ENCODE data around the gene KRT79. TPM values are rescaled to one million over a fixed set of nuclear protein-coding genes. Genes with fewer than 3 reads are reported as not detected.
"Not testable (repeated sequence)": the region's sequence is repeated elsewhere in the genome, so short reads cannot be mapped to it uniquely, and the experiment has no call there.

Gene KRT79
- total RNA-seq, 1 donor from 2014 or later: not detected

GRCh38 chr12:52865090-52865944, 31.2 kb upstream of the KRT79 start:
- DNase-seq (ENCODE audit: missing footprints) (no peak), ATAC-seq (no peak)
- intact Hi-C loops (cut with DNase I): loop anchor here (1.0 to 5.0 kb wide), 2 partner anchors 198 to 282 kb away; no protein-coding TSS in a partner anchor

GRCh38 chr12:52862023-52862422, 27.9 kb upstream of the KRT79 start:
- intact Hi-C loops (cut with DNase I): no loop called here
- ATAC-seq (no peak), DNase-seq (ENCODE audit: missing footprints) (no peak)

- intact Hi-C loops (cut with DNase I): no loop called here
Observed at GRCh38 chr12:52861511-52861910, 27.4 kb upstream of the KRT79 start.

GRCh38 chr12:52860102-52860823, 26.2 kb upstream of the KRT79 start:
- ATAC-seq (peak; percentile 86), DNase-seq (ENCODE audit: missing footprints) (no peak)
- intact Hi-C loops (cut with DNase I): no loop called here

More at GRCh38 chr12:52861511-52861910, 27.4 kb upstream of the KRT79 start:
- no peak for ATAC-seq
- DNase-seq (ENCODE audit: missing footprints): no peak

GRCh38 chr12:52857500-52857899, 23.4 kb upstream of the KRT79 start:
- DNase-seq (ENCODE audit: missing footprints) (no peak), ATAC-seq (no peak)
- intact Hi-C loops (cut with DNase I): no loop called here

- intact Hi-C loops (cut with DNase I): no loop called here
- no peak for DNase-seq (ENCODE audit: missing footprints)
Observed at GRCh38 chr12:52856787-52857186, 22.7 kb upstream of the KRT79 start.

GRCh38 chr12:52856077-52856476, 22.0 kb upstream of the KRT79 start:
- DNase-seq (ENCODE audit: missing footprints); ATAC-seq; intact Hi-C loops (cut with DNase I): not testable (repeated sequence)

More at GRCh38 chr12:52856787-52857186, 22.7 kb upstream of the KRT79 start:
- ATAC-seq: no peak

GRCh38 chr12:52851787-52852186, 17.7 kb upstream of the KRT79 start:
- intact Hi-C loops (cut with DNase I): no loop called here
- no peak for ATAC-seq

GRCh38 chr12:52850681-52851080, 16.6 kb upstream of the KRT79 start:
- ATAC-seq (no peak), DNase-seq (ENCODE audit: missing footprints) (no peak)
- intact Hi-C loops (cut with DNase I): no loop called here

More at GRCh38 chr12:52851787-52852186, 17.7 kb upstream of the KRT79 start:
- no peak for DNase-seq (ENCODE audit: missing footprints)

GRCh38 chr12:52849511-52849910, 15.4 kb upstream of the KRT79 start:
- no peak for ATAC-seq
- intact Hi-C loops (cut with DNase I): no loop called here
- DNase-seq (ENCODE audit: missing footprints): no peak

GRCh38 chr12:52848661-52849255, 14.6 kb upstream of the KRT79 start, which contains the start of gene KRT78:
Gene KRT78 (minus strand): TSS chr12:52848994. CDS start chr12:52848930, 64 bp downstream.
- no peak for ATAC-seq
- intact Hi-C loops (cut with DNase I): no loop called here
- DNase-seq (ENCODE audit: missing footprints): no peak

- ATAC-seq (no peak), DNase-seq (ENCODE audit: missing footprints) (no peak)
- intact Hi-C loops (cut with DNase I): no loop called here
Observed at GRCh38 chr12:52847335-52848102, 13.4 kb upstream of the KRT79 start.

GRCh38 chr12:52846356-52846970, 12.4 kb upstream of the KRT79 start:
- DNase-seq (ENCODE audit: missing footprints) (no peak), ATAC-seq (no peak)
- intact Hi-C loops (cut with DNase I): no loop called here

GRCh38 chr12:52845946-52846345, 11.8 kb upstream of the KRT79 start:
- intact Hi-C loops (cut with DNase I): no loop called here
- DNase-seq (ENCODE audit: missing footprints) (no peak), ATAC-seq (no peak)

- ATAC-seq: no peak
- intact Hi-C loops (cut with DNase I): no loop called here
Observed at GRCh38 chr12:52844386-52844785, 10.3 kb upstream of the KRT79 start.

GRCh38 chr12:52839436-52840105, 5.5 kb upstream of the KRT79 start:
- intact Hi-C loops (cut with DNase I): no loop called here
- no peak for DNase-seq (ENCODE audit: missing footprints)
- ATAC-seq: no peak

More at GRCh38 chr12:52844386-52844785, 10.3 kb upstream of the KRT79 start:
- DNase-seq (ENCODE audit: missing footprints): no peak

- intact Hi-C loops (cut with DNase I): no loop called here
- ATAC-seq: no peak
- DNase-seq (ENCODE audit: missing footprints): no peak
Observed at GRCh38 chr12:52838609-52839435, 4.7 kb upstream of the KRT79 start.
